HG03135 (cell line): ENCODE measurements around the gene WNT7B.

Experiments used
- ATAC-seq: cut with Tn5 transposase; IDR thresholded peaks from one replicate; pipeline ENCODE4 v1.9.1; 2021; ENCODE audit warnings: mild to moderate bottlenecking, moderate library complexity; ENCODE audit not compliant: unreplicated experiment

Gene WNT7B

GRCh38 chr22:45891996-45892621, 84.9 kb downstream of the WNT7B start:
- no peak for ATAC-seq

- no peak for ATAC-seq
These were observed 85.4 kb downstream of the WNT7B start for GRCh38 chr22:45891471-45891995.

GRCh38 chr22:45891021-45891421, 85.9 kb downstream of the WNT7B start:
- no peak for ATAC-seq

DNA sequence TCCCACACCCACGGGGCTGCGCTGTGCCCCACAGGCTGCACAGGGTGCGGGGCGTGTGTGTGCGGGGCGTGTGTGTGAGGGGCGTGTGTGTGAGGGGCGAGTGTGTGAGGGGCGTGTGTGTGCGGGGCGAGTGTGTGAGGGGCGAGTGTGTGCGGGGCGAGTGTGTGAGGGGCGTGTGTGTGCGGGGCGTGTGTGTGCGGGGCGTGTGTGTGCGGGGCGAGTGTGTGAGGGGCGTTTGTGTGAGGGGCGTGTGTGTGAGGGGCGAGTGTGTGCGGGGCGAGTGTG, 86.7 kb downstream of the WNT7B start:
- no peak for ATAC-seq

- no peak for ATAC-seq
These were observed 87.2 kb downstream of the WNT7B start for GRCh38 chr22:45889539-45890350.

DNA sequence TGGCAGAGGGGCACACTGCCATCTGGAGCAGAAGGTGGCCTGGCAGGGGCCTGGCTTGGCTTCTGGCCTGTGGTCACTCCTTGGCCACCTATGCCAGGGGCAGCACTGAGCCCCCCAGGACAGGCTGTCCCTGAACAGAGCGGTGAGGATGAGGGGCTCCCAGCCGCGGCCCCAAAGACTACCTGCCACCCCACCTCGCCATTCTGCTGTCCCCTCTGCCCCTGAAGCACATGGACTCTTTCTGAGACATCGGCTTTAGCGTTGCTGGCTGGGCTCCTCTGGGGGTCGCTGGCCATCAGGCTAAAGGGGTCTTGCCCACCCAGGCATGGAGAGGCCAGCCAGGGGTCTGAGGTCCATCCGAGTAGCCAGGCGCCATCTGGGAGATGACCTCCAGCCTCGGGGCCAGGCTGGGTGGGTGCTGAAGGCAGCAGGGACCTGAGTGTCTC, 87.8 kb downstream of the WNT7B start:
- ATAC-seq: no peak

DNA sequence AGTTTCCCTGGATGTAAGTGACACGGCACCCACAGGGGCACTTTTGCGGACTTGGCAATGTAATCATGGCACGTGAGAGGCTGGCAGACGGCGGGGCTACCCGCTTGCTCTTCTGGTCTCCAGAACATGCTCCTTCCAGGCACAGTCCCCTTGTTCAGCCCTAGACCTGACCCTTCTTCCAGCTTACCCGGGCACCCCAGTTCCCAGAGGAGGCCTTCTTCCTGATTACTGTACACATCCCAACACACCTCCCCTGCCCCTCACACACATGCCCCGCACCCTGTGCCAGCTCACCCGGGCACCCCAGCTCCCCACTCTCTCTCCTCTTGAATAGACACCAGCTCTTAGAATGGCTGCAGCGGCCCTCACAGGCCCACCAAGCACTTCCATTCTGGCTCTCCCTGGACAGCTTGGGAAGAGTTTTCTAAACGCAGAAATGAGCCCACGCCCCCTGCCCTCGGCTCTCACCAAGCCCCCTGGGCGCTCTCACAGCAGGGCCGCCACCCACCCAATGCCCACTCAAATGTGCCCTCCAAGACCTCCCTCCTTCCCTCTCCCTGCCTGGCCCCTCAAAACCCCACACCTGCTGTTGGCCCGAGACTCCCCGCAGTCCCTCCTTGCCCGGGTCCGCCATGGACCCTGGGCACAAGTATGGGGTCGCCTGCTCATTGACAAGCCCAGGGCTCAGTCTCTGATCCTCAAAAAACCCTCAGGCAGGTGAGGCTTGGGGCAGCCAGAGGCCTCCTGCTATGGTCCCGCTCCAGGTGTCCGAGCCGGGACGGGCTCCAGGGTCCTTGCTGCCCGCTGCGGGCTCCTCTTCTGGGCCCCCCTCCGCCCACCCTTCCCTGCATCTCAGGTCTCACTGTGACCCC, 88.5 kb downstream of the WNT7B start:
- ATAC-seq: no peak

DNA sequence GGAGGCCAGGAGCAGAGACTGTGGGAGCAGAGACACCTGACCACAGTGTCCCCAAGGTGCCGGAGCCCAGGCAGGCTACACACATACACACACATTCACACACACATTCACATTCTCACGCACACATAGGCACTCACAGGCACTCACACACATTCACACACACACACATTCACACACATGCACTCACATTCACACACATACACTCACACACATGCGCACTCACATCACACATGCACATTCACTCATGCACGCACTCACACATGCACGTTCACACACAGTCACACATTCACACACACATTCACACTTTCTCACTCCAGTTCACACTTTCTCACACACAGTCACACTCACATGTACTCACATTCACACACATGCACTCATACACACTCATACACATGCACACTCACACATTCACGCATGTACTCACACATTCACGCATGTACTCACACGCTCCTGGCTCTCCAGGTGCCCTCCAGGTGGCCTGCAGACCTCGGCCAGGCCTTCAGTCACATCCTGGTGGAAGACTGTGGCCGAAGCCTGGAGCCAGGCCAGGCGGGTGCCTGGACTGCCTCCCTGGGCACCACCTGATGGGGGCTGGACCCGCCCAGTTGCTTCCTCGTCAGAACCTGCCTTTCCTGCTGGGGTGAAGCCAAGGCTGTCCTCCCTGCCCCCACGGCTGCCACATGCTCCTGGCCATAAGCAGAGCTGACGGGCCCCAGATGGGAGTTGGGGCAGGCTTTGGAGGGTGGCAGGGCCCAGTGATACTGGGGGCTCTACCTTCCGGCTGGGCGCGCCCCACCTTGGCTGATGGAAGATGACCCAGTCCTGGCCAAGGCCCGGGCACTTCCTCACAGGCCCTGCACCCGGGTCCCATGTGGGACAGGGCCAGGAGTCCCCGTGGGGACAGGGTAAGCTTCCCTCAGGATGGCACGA, 89.5 kb downstream of the WNT7B start:
- ATAC-seq: no peak

DNA sequence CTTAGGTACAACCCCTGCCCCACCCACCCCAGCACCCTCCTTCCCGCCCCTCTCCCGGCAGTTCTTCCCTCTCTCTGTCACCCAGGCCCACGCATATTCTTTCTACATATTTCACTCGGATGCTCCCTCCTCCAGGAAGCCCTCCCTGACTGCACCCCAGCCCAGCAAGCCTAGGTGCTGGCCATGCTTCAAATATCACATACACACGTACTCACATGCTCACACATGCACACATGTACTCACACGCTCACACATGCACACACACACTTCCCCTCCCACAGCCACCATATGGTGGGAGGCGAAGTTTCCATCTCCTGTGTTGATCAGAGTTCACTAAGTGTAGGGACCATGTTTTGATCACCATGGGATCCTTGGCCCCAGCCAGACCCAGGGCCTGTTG, 90.4 kb downstream of the WNT7B start:
- no peak for ATAC-seq

DNA sequence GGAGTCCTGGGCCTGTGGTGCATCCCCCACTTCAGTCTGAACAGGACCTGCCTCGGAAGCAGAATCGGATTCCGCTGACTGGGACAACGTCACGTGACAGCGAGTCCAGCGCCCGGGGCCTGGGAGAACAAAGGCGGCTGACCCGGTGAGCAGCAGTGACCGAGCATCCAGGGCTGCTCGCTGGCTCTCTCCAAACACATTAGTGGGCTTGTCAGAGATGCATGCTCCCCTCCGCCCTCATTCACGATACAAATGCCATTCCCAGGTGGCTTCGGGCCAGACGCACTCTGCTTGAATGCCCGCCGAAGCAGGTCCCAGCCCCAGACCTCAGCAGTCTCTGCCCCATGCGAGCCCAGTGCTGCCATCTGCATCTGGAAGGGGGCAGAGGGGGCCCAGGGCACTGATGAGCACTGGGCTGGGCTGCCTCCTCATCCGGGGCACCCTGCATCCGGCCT, 91.0 kb downstream of the WNT7B start:
- no peak for ATAC-seq

- ATAC-seq: no peak
These were observed 91.7 kb downstream of the WNT7B start for GRCh38 chr22:45885171-45885840.

GRCh38 chr22:45884201-45885062, 92.5 kb downstream of the WNT7B start:
- ATAC-seq: no peak

DNA sequence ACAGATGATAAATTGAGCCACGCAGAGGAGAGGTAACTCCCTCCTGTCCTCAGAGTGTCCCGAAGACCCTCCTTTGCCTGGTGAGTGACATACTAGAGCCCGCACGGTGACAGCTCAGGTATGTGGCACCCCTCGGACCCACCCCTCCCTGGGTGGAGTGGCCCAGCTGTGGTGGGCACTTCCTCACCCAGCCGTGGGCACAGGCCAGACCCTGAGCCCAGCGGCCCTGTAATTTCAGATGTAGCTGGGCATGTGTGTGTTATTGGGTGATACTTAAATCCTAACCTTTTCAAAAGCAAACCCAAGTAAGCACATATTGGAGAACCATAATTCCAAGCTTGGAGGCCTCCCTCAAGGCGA, 93.2 kb downstream of the WNT7B start:
- ATAC-seq: no peak

GRCh38 chr22:45882881-45883810, 93.8 kb downstream of the WNT7B start:
- no peak for ATAC-seq

DNA sequence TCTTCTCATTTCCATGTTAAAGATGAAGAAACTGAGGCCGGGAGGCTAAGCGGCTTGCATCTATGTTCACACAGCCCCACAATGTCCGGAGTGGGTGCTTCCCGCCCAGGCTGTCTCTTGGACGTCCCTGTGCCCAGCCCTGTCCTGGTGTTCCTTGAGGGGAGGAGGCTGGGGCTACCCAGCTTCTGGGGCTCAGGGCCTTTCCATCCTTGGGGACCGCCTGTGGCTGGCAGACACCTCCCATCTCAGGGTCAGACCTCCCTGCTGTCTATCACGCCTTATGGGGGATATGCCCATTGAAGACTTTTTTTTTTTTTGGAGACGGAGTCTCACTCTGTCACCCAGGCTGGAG, 95.5 kb downstream of the WNT7B start:
- no peak for ATAC-seq

DNA sequence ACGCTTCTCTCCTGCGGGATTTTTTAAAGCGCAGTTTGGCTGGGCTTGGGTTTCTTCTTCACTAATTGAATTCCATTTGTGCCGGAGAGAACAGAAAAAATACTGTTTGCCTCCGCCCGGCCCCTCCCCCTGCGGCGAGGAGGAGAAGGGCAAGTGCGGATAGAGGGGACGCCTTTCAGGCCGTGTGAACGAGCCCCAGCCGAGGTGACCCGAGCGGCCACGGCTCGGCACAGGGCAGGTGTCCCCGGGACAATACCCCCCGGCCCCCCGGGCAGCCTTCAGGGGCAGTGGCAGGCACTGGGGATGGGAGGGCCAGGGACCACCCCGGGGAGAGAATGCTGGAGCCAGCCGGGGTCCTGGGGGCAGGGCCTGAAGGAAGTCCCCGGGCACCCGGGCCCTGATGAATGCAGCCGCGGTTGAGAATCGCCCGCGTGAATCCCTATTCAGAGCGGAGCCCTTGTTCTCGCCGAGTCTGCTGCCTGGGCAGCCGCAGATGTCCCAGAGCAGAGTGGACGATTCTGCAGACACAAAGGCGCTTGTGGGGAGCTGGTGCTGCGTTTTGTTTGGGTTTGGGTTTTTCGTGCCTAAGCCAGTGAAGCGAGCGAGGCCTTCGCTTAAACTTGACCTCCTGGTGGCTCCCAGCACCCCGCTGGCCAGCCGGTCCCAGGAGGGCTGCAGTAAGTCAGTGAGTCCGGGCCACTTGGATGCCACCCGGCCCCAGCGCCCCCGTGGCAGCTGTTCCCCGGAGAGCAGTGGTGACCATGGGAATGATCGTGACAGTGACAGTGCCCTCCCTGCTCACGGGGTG, 96.0 kb downstream of the WNT7B start:
- ATAC-seq: no peak

- ATAC-seq: no peak
These were observed 96.8 kb downstream of the WNT7B start for GRCh38 chr22:45880091-45880715.
